PC-9 (cell line): Measurements from ENCODE around the gene PCDHA13. TPM values are rescaled to one million over a fixed set of nuclear protein-coding genes. Genes with fewer than 3 reads are reported as not detected.
"Not testable (repeated sequence)": the region's sequence is repeated elsewhere in the genome, so short reads cannot be mapped to it uniquely, and the experiment has no call there.

Experiments
- BruUV-seq: library from RNA; stranded (reverse); fragments of 400-500 nt; replicated peaks from 2 replicates; lab custom pipeline; 2021; lab: Mats Ljungman, UMichigan
- CTCF ChIA-PET: fragments of 300-600 bp; sonication (Branson Sonifier 250); formaldehyde crosslinking; loops from one replicate; lab custom pipeline; 2022; ENCODE audit warnings: antibody characterized with exemption; lab: Charles Lee
- POLR2A ChIA-PET: fragments of 300-600 bp; sonication (Branson Sonifier 250); formaldehyde crosslinking; loops from one replicate; lab custom pipeline; 2022; ENCODE audit warnings: antibody characterized with exemption; ENCODE audit not compliant: unreplicated experiment; lab: Charles Lee
- DNase-seq, 2 experiments: peaks; one replicate each; pipeline versions ENCODE4 v3.0.0 to v3.0.0-alpha.2; 2015 to 2022; ENCODE audit warnings: mixed read lengths in 1 of 2
- H2AFZ ChIP-seq: fragments of 200-600 bp; sonication (generic); 2 replicates; pipeline ENCODE4 v1.8.1; 2017; ENCODE audit warnings: antibody characterized with exemption
- H3F3A ChIP-seq: fragments of 200-600 bp; sonication (generic); 2 replicates; pipeline ENCODE4 v1.8.1; 2017; ENCODE audit warnings: antibody characterized with exemption, mild to moderate bottlenecking, low read depth; ENCODE audit not compliant: insufficient read depth
- H3K27ac ChIP-seq: fragments of 200-600 bp; sonication (generic); 2 replicates; pipeline ENCODE4 v1.6.1; 2016; ENCODE audit warnings: mixed run types
- H3K27me3 ChIP-seq: fragments of 200-600 bp; sonication (generic); 2 replicates; pipeline ENCODE4 v1.6.1; 2016; ENCODE audit warnings: low read depth, mixed run types; ENCODE audit not compliant: insufficient read depth
- H3K36me3 ChIP-seq: fragments of 200-600 bp; sonication (generic); 2 replicates; pipeline ENCODE4 v1.6.1; 2016; ENCODE audit warnings: low read depth, mixed run types
- H3K4me1 ChIP-seq: fragments of 200-600 bp; sonication (generic); replicated peaks from 2 replicates; pipeline ENCODE4 v1.6.1; 2016; ENCODE audit warnings: mixed run types; ENCODE audit not compliant: insufficient read depth
- H3K4me2 ChIP-seq: fragments of 200-600 bp; sonication (generic); 2 replicates; pipeline ENCODE4 v1.6.1; 2017; ENCODE audit warnings: mixed run types
- H3K4me3 ChIP-seq: fragments of 200-600 bp; sonication (generic); 2 replicates; pipeline ENCODE4 v1.6.1; 2016; ENCODE audit warnings: mixed run types
- H3K79me2 ChIP-seq: fragments of 200-600 bp; sonication (generic); 2 replicates; pipeline ENCODE4 v1.6.1; 2017; ENCODE audit warnings: low read depth, mixed run types
- H3K9me2 ChIP-seq: fragments of 200-600 bp; sonication (generic); 2 replicates; pipeline ENCODE4 v1.8.1; 2017; ENCODE audit warnings: mild to moderate bottlenecking; ENCODE audit not compliant: insufficient read depth
- H3K9me3 ChIP-seq: fragments of 200-600 bp; sonication (generic); 2 replicates; pipeline ENCODE4 v1.8.1; 2016; ENCODE audit warnings: low read depth; ENCODE audit not compliant: insufficient read depth
- H4K20me1 ChIP-seq: fragments of 200-600 bp; sonication (generic); 2 replicates; pipeline ENCODE4 v1.8.1; 2017; ENCODE audit not compliant: insufficient read depth
- EZH2 ChIP-seq: fragments of 200-600 bp; sonication (generic); IDR thresholded peaks from 2 replicates; pipeline ENCODE4 v1.8.0; 2017; ENCODE audit warnings: antibody characterized with exemption, low read depth
- intact Hi-C: fragments of 100-400 bp; cut with micrococcal nuclease; formaldehyde crosslinking; loops from one replicate; pipeline ENCODE4 v1.10.0; 2022; ENCODE audit not compliant: unreplicated experiment
- total RNA-seq: library from RNA; stranded (reverse); gene quantifications from 2 replicates; pipeline ENCODE4 v1.2.3, GENCODE V29; 2021
- TF ChIP-seq, protein P1 (sequence below): fragments of 200-600 bp; sonication (generic); conservative IDR thresholded peaks from 2 replicates; pipeline ENCODE4 v1.6.1; 2017; ENCODE audit warnings: mixed run types, antibody characterized with exemption, mild to moderate bottlenecking, moderate library complexity

Gene PCDHA13
- total RNA-seq, 1 experiment from 2014 or later: not detected

DNA sequence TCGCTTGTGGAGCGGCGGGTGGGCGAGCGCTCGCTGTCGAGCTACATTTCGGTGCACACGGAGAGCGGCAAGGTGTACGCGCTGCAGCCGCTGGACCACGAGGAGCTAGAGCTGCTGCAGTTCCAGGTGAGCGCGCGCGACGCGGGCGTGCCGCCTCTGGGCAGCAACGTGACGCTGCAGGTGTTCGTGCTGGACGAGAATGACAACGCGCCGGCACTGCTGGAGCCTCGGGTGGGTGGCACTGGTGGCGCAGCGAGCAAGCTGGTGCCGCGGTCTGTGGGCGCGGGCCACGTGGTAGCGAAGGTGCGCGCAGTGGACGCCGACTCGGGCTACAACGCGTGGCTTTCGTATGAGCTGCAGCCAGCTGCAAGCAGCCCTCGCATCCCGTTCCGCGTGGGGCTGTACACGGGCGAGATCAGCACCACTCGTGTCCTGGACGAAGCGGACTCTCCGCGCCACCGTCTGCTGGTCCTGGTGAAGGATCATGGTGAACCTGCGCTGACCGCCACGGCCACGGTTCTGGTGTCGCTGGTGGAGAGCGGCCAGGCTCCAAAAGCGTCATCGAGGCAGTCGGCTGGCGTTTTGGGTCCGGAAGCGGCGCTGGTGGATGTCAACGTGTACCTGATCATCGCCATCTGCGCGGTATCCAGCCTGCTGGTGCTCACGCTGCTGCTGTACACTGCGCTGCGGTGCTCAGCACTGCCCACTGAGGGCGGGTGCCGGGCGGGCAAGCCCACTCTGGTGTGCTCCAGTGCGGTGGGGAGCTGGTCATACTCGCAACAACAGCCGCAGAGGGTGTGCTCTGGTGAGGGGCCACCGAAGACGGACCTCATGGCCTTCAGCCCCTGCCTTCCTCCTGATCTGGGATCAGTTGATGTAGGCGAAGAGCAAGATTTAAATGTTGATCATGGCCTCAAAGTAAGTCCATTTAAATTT lies 38.9 kb upstream of the PCDHA13 start:
- no peaks in the 10 kb centered on the region for H3K27me3 ChIP-seq
- CTCF ChIA-PET: no interaction called here
- no peaks in the 10 kb centered on the region for H3K9me2 ChIP-seq
- H3K4me2 ChIP-seq: no peak overlapping the region
- no peaks in the 10 kb centered on the region for H3K4me1 ChIP-seq
- intact Hi-C loops: no loop called here
- H3K79me2 ChIP-seq: no peaks in the 10 kb centered on the region
- DNase-seq: no peak
- H2AFZ ChIP-seq: no peak overlapping the region
- H3K9me3 ChIP-seq: no peaks in the 10 kb centered on the region; the same call in 1 of the 2 replicates
- no peaks in the 10 kb centered on the region for H4K20me1 ChIP-seq
- H3K4me3 ChIP-seq: no peak overlapping the region
- no peaks in the 10 kb centered on the region for H3K36me3 ChIP-seq
- TF ChIP-seq EZH2: no peak
- TF ChIP-seq, protein P1, sequence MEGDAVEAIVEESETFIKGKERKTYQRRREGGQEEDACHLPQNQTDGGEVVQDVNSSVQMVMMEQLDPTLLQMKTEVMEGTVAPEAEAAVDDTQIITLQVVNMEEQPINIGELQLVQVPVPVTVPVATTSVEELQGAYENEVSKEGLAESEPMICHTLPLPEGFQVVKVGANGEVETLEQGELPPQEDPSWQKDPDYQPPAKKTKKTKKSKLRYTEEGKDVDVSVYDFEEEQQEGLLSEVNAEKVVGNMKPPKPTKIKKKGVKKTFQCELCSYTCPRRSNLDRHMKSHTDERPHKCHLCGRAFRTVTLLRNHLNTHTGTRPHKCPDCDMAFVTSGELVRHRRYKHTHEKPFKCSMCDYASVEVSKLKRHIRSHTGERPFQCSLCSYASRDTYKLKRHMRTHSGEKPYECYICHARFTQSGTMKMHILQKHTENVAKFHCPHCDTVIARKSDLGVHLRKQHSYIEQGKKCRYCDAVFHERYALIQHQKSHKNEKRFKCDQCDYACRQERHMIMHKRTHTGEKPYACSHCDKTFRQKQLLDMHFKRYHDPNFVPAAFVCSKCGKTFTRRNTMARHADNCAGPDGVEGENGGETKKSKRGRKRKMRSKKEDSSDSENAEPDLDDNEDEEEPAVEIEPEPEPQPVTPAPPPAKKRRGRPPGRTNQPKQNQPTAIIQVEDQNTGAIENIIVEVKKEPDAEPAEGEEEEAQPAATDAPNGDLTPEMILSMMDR: no peak
- POLR2A ChIA-PET: no interaction called here
- H3K27ac ChIP-seq: no peak overlapping the region
- no TSS peak for BruUV-seq
- no peaks in the 10 kb centered on the region for H3F3A ChIP-seq

DNA sequence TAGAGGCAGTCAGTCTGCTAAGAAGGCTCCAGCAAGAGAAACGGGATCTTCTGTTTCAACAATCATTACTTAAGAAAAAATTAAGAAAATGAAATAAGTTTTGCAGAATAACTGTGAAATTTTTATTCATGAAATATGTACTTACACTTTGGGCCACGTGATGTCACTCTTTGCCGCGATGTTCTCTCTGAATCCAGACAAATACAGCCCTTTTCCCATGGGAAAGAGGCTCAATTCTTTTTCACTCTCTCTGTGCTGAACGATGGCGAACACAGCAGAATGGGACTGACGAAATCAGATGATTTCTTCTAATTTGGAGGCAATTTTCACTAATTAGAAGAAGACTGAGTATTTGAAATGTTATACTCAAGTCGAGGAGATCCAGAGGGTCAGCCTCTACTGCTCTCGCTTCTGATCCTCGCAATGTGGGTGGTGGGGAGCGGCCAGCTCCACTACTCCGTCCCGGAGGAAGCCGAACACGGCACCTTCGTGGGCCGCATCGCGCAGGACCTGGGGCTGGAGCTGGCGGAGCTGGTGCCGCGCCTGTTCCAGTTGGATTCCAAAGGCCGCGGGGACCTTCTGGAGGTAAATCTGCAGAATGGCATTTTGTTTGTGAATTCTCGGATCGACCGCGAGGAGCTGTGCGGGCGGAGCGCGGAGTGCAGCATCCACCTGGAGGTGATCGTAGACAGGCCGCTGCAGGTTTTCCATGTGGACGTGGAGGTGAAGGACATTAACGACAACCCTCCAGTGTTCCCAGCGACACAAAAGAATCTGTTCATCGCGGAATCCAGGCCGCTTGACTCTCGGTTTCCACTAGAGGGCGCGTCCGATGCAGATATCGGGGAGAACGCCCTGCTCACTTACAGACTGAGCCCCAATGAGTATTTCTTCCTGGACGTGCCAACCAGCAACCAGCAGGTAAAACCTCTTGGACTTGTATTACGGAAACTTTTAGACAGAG lies 33.5 kb upstream of the PCDHA13 start, which contains the start of gene PCDHA9:
PCDHA9 (plus strand) TSS at position 244 of the 964 bp plus-strand sequence; CDS start at position 358, 114 bp downstream.
- H3K9me3 ChIP-seq, H3K4me1 ChIP-seq, H3K27ac ChIP-seq, POLR2A ChIA-PET, H3K9me2 ChIP-seq, BruUV-seq, H2AFZ ChIP-seq, H3K36me3 ChIP-seq, H4K20me1 ChIP-seq, H3K4me2 ChIP-seq, H3K27me3 ChIP-seq, DNase-seq, H3K79me2 ChIP-seq, intact Hi-C loops, H3F3A ChIP-seq, H3K4me3 ChIP-seq: not testable (repeated sequence)
- CTCF ChIA-PET: interaction anchor here (0.5 kb wide), 1 partner anchor 490 kb away, joined by 7 read pairs; no protein-coding TSS in a partner anchor

DNA sequence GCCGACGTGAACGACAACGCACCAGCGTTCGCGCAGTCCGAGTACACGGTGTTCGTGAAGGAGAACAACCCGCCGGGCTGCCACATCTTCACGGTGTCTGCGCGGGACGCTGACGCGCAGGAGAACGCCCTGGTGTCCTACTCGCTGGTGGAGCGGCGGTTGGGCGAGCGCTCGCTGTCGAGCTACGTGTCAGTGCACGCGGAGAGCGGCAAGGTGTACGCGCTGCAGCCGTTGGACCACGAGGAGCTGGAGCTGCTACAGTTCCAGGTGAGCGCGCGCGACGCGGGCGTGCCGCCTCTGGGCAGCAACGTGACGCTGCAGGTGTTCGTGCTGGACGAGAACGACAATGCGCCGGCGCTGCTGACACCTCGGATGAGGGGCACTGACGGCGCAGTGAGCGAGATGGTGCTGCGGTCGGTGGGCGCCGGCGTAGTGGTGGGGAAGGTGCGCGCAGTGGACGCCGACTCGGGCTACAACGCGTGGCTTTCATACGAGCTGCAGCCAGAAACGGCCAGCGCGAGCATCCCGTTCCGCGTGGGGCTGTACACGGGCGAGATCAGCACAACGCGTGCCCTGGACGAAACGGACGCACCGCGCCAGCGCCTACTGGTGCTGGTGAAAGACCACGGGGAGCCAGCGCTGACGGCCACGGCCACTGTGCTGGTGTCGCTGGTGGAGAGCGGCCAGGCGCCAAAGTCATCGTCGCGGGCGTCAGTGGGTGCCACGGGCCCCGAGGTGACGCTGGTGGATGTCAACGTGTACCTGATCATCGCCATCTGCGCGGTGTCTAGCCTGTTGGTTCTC lies 31.9 kb upstream of the PCDHA13 start:
- H3K4me3 ChIP-seq, H2AFZ ChIP-seq, H3K4me1 ChIP-seq, H3K36me3 ChIP-seq, H3K9me3 ChIP-seq, H3K9me2 ChIP-seq, POLR2A ChIA-PET, BruUV-seq, H3K4me2 ChIP-seq, DNase-seq, intact Hi-C loops, H3F3A ChIP-seq, H3K27me3 ChIP-seq, H3K79me2 ChIP-seq, H4K20me1 ChIP-seq, H3K27ac ChIP-seq: not testable (repeated sequence)
- CTCF ChIA-PET: interaction anchor here (0.6 kb wide), 1 partner anchor 1650 kb away, joined by 4 read pairs; no protein-coding TSS in a partner anchor
